T-cell (primary cell): ENCODE data around the gene CIITA. TPM values are rescaled to one million over a fixed set of nuclear protein-coding genes. Genes with fewer than 3 reads are reported as not detected.

Experiments
- ATAC-seq, 4 experiments: fragments of 200-7000 bp in 3 of 4; fragments of 150-1000 bp in 1 of 4; cut with Tn5 transposase; replicated peaks in 1 of 4; 1 replicate in 3 of 4; 2 replicates in 1 of 4; pipeline ENCODE4 v1.10.0; 2021; ENCODE audit warnings: moderate library complexity in 3 of 4, mild to moderate bottlenecking in 2 of 4, moderate number of reproducible peaks in 1 of 4
- CTCF ChIA-PET, 2 donors: fragments of 300-600 bp; sonication (Branson Sonifier 250); formaldehyde crosslinking; loops; one replicate each; lab custom pipeline; 2022; ENCODE audit warnings: antibody characterized with exemption in 2 of 2; lab: Charles Lee
- POLR2A ChIA-PET, 2 donors: fragments of 300-600 bp; sonication (Branson Sonifier 250); formaldehyde crosslinking; loops; one replicate each; lab custom pipeline; 2022; ENCODE audit warnings: antibody characterized with exemption in 2 of 2; lab: Charles Lee
- DNase-seq, 35 experiments: peaks; one replicate each; pipeline versions ENCODE4 v3.0.0 to v3.0.0-alpha.2; 2013 to 2023
- H3K27ac ChIP-seq: one replicate; pipeline ENCODE4 v1.5.1; 2013; ENCODE audit warnings: low read length
- H3K27me3 ChIP-seq, 2 experiments: replicated peaks in 1 of 2; 1 replicate in 1 of 2; 2 replicates in 1 of 2; pipeline versions ENCODE4 v1.6.1 to v1.7.0; 2013; ENCODE audit warnings: low read length in 1 of 2, mixed read lengths in 1 of 2; ENCODE audit not compliant: control insufficient read depth in 2 of 2, insufficient read depth in 2 of 2; ENCODE audit errors: extremely low read depth in 1 of 2
- H3K36me3 ChIP-seq, 2 donors: 1 replicate in 1 of 2; 2 replicates in 1 of 2; pipeline versions ENCODE4 v1.6.1 to v1.7.0; 2013; ENCODE audit warnings: low read length in 1 of 2; ENCODE audit not compliant: control insufficient read depth in 2 of 2, insufficient read depth in 1 of 2; ENCODE audit errors: extremely low read depth in 1 of 2
- H3K4me1 ChIP-seq, 2 experiments: 1 replicate in 1 of 2; 2 replicates in 1 of 2; pipeline versions ENCODE4 v1.6.1 to v1.7.0; 2013; ENCODE audit warnings: low read length in 2 of 2, mixed read lengths in 1 of 2; ENCODE audit not compliant: insufficient read depth in 2 of 2, control insufficient read depth in 1 of 2; ENCODE audit errors: extremely low read depth in 1 of 2
- H3K4me3 ChIP-seq, 2 donors: 1 replicate in 1 of 2; 2 replicates in 1 of 2; pipeline versions ENCODE4 v1.5.1 to v1.7.0; 2013; ENCODE audit warnings: mild to moderate bottlenecking in 2 of 2, low read length in 1 of 2, moderate library complexity in 1 of 2; ENCODE audit not compliant: control insufficient read depth in 1 of 2; ENCODE audit errors: extremely low read depth in 1 of 2
- H3K9me3 ChIP-seq: 2 replicates; pipeline ENCODE4 v1.7.0; 2013
- H3K27ac Mint-ChIP-seq, 2 donors: one replicate each; pipeline ENCODE4 v1.8.0; 2020 to 2021; ENCODE audit warnings: mild to moderate bottlenecking in 2 of 2, mixed read lengths in 2 of 2
- H3K27me3 Mint-ChIP-seq, 2 donors: one replicate each; pipeline ENCODE4 v1.8.0; 2021 to 2022; ENCODE audit warnings: mixed read lengths in 2 of 2
- H3K36me3 Mint-ChIP-seq: one replicate; pipeline ENCODE4 v1.8.0; 2021; ENCODE audit warnings: mixed read lengths
- H3K4me1 Mint-ChIP-seq, 3 donors: one replicate each; pipeline ENCODE4 v1.8.0; 2020 to 2022; ENCODE audit warnings: mixed read lengths in 3 of 3, mild to moderate bottlenecking in 1 of 3
- H3K4me3 Mint-ChIP-seq, 3 donors: one replicate each; pipeline ENCODE4 v1.8.0; 2020 to 2022; ENCODE audit warnings: mild to moderate bottlenecking in 3 of 3, mixed read lengths in 3 of 3, moderate library complexity in 3 of 3
- H3K9me3 Mint-ChIP-seq, 3 donors: one replicate each; pipeline ENCODE4 v1.8.0; 2020 to 2022; ENCODE audit warnings: mixed read lengths in 3 of 3
- WGBS: methylation state at CpG from one replicate; pipeline ENCODE4 v1.1.5; 2013; ENCODE audit warnings: missing lambda C conversion rate; ENCODE audit not compliant: insufficient coverage; 5-methylcytosine and 5-hydroxymethylcytosine counted together
- total RNA-seq, 35 experiments: library from RNA in 6 of 35; stranded (reverse) in 6 of 35; fragments of 120-200 nt in 1 of 35; gene quantifications; one replicate each; pipeline versions ENCODE4 v1.2.1 to v1.2.4 and lab custom pipeline; 2013 to 2026

The CIITA gene
- total RNA-seq, 5 donors from 2014 or later (not counting 1 experiment from before 2014, with no cell fraction given), result 10.5 to 36.7 (median 12.5) TPM

GRCh38 chr16:10870137-10870776, 6.7 kb upstream of the CIITA start:
- Mint-ChIP-seq H3K4me3 (no peak overlapping the region), H3K27ac (no peak overlapping the region), H3K36me3 (no peaks in the 10 kb centered on the region), H3K4me1 (peaks cover 32 to 56% (median 36%) of the 10 kb centered on the region in 3 donors), H3K9me3 (no peaks in the 10 kb centered on the region), H3K27me3 (peaks cover 22 to 29% of the 10 kb centered on the region in 2 donors)
- ATAC-seq, result no peak
- DNase-seq, result no peak
- ChIA-PET POLR2A (no interaction called here), CTCF (interaction anchor here in 1 of 2 donors (0.6 kb wide), 1 partner anchor 41 kb away, joined by 4 read pairs; no protein-coding TSS in a partner anchor)
- Histone ChIP-seq H3K9me3 (no peaks in the 10 kb centered on the region), H3K4me3 (no peak overlapping the region), H3K27ac (peak overlapping the region; percentile 51), H3K27me3 (no peaks in the 10 kb centered on the region), H3K36me3 (no peaks in the 10 kb centered on the region), H3K4me1 (peaks cover 0 to 49% of the 10 kb centered on the region in 2 experiments)
- 39% methylated on average over 3 of the region's 5 CpGs for WGBS

GRCh38 chr16:10870808-10871156, 6.2 kb upstream of the CIITA start:
- no peaks in the 10 kb centered on the region for H3K36me3 ChIP-seq
- H3K27me3 ChIP-seq, result no peaks in the 10 kb centered on the region
- peaks cover 32 to 60% (median 41%) of the 10 kb centered on the region in 3 donors for H3K4me1 Mint-ChIP-seq
- WGBS, result 37% methylated on average over 2 of the region's 5 CpGs
- peaks cover 27 to 34% of the 10 kb centered on the region in 2 donors for H3K27me3 Mint-ChIP-seq
- H3K9me3 Mint-ChIP-seq, result no peaks in the 10 kb centered on the region
- no peaks in the 10 kb centered on the region for H3K9me3 ChIP-seq
- peaks cover 0 to 55% of the 10 kb centered on the region in 2 experiments for H3K4me1 ChIP-seq
- H3K4me3 Mint-ChIP-seq, result no peak overlapping the region
- no peaks in the 10 kb centered on the region for H3K36me3 Mint-ChIP-seq
- no peak for ATAC-seq
- H3K4me3 ChIP-seq, result no peak overlapping the region
- H3K27ac Mint-ChIP-seq, result peak overlapping the region in 1 of 2 donors; percentile 33
- POLR2A ChIA-PET, result no interaction called here
- no peak for DNase-seq
- H3K27ac ChIP-seq, result peak overlapping the region; percentile 51
- CTCF ChIA-PET, result no interaction called here

- Histone ChIP-seq H3K36me3 (no peaks in the 10 kb centered on the region), H3K4me3 (no peak overlapping the region), H3K9me3 (no peaks in the 10 kb centered on the region), H3K4me1 (peaks cover 0 to 59% of the 10 kb centered on the region in 2 experiments), H3K27me3 (no peaks in the 10 kb centered on the region), H3K27ac (peak overlapping the region; percentile 51)
- ATAC-seq (peak; percentile 66 to 86 (median 78)), DNase-seq (peak in 13 of 35 experiments; percentile 10 to 59 (median 21))
- ChIA-PET CTCF (no interaction called here), POLR2A (no interaction called here)
- Mint-ChIP-seq H3K9me3 (no peaks in the 10 kb centered on the region), H3K36me3 (no peaks in the 10 kb centered on the region), H3K4me1 (peaks cover 33 to 64% (median 43%) of the 10 kb centered on the region in 3 donors), H3K4me3 (no peak overlapping the region), H3K27me3 (peaks cover 31 to 35% of the 10 kb centered on the region in 2 donors), H3K27ac (peak overlapping the region in 1 of 2 donors; percentile 51)
- WGBS, result 0% methylated on average over 5 of the region's 10 CpGs
These were observed 5.6 kb upstream of the CIITA start for GRCh38 chr16:10871157-10871991.

- peak overlapping the region; percentile 52 for H3K27ac ChIP-seq
- H3K27me3 ChIP-seq, result peaks cover 0 to 28% of the 10 kb centered on the region in 2 experiments
- POLR2A ChIA-PET, result interaction anchor here in 1 of 2 donors (0.5 kb wide), 1 partner anchor 706 kb away, joined by 5 read pairs; no protein-coding TSS in a partner anchor
- Mint-ChIP-seq H3K9me3 (no peaks in the 10 kb centered on the region), H3K4me1 (peaks cover 46 to 68% (median 50%) of the 10 kb centered on the region in 3 donors), H3K36me3 (no peaks in the 10 kb centered on the region), H3K4me3 (peak overlapping the region; percentile 84 to 93 (median 88)), H3K27me3 (peaks cover 44 to 56% of the 10 kb centered on the region in 2 donors), H3K27ac (peak overlapping the region; percentile 36 to 54)
- WGBS, result no CpG with 5 or more reads among the region's 2 CpGs
- DNase-seq (peak in 1 of 35 experiments; percentile 23), ATAC-seq (peak in 1 of 4 experiments; percentile 30)
- H3K9me3 ChIP-seq, result no peaks in the 10 kb centered on the region
- H3K4me1 ChIP-seq, result peaks cover 0 to 72% of the 10 kb centered on the region in 2 experiments
- peak overlapping the region in 1 of 2 donors; percentile 67 for H3K4me3 ChIP-seq
- CTCF ChIA-PET, result interaction anchor here in 1 of 2 donors (0.7 kb wide), 1 partner anchor 1379 kb away, joined by 3 read pairs; no protein-coding TSS in a partner anchor
- H3K36me3 ChIP-seq, result no peaks in the 10 kb centered on the region
These were observed 687 bp upstream of the CIITA start for GRCh38 chr16:10876315-10876714.

GRCh38 chr16:10877472-10877946, 507 bp downstream of the CIITA start:
- H3K4me1 Mint-ChIP-seq, result peaks cover 45 to 66% (median 49%) of the 10 kb centered on the region in 3 donors
- 17% methylated on average over 2 of the region's 8 CpGs for WGBS
- POLR2A ChIA-PET, result no interaction called here

GRCh38 chr16:10878328-10878643, 1.3 kb downstream of the CIITA start:
- Histone ChIP-seq H3K27me3 (peaks cover 0 to 28% of the 10 kb centered on the region in 2 experiments), H3K4me1 (peaks cover 0 to 66% of the 10 kb centered on the region in 2 experiments), H3K36me3 (no peaks in the 10 kb centered on the region), H3K4me3 (peak overlapping the region; percentile 67 to 86), H3K9me3 (no peaks in the 10 kb centered on the region), H3K27ac (no peak overlapping the region)
- ChIA-PET CTCF (interaction anchor here in 1 of 2 donors (1.2 kb wide), 1 partner anchor 36 kb away, joined by 3 read pairs; no protein-coding TSS in a partner anchor), POLR2A (interaction anchor here in 1 of 2 donors (0.6 kb wide), 1 partner anchor 356 kb away, joined by 8 read pairs; no protein-coding TSS in a partner anchor)
- H3K27me3 Mint-ChIP-seq, result peaks cover 40 to 49% of the 10 kb centered on the region in 2 donors
- no peaks in the 10 kb centered on the region for H3K36me3 Mint-ChIP-seq
- no peaks in the 10 kb centered on the region for H3K9me3 Mint-ChIP-seq
- peaks cover 45 to 64% (median 49%) of the 10 kb centered on the region in 3 donors for H3K4me1 Mint-ChIP-seq
- ATAC-seq (no peak), DNase-seq (no peak)
- H3K4me3 Mint-ChIP-seq, result peak overlapping the region; percentile 84 to 93 (median 88)
- H3K27ac Mint-ChIP-seq, result peak overlapping the region in 1 of 2 donors; percentile 28
- WGBS, result 6% methylated on average over 2 of the region's 4 CpGs

More at GRCh38 chr16:10877472-10877946, 507 bp downstream of the CIITA start:
- CTCF ChIA-PET, result interaction anchor here in 1 of 2 donors (0.6 to 1.2 kb wide), 2 partner anchors 37 to 652 kb away, joined by 3 to 6 read pairs; no protein-coding TSS in a partner anchor
- DNase-seq (no peak), ATAC-seq (peak in 1 of 4 experiments; percentile 14)
- peaks cover 0 to 66% of the 10 kb centered on the region in 2 experiments for H3K4me1 ChIP-seq
- Mint-ChIP-seq H3K36me3 (no peaks in the 10 kb centered on the region), H3K9me3 (no peaks in the 10 kb centered on the region), H3K4me3 (peak overlapping the region; percentile 84 to 93 (median 88)), H3K27me3 (peaks cover 45 to 55% of the 10 kb centered on the region in 2 donors), H3K27ac (peak overlapping the region; percentile 52 to 54)
- no peaks in the 10 kb centered on the region for H3K9me3 ChIP-seq
- H3K27ac ChIP-seq, result peak overlapping the region; percentile 52
- peak overlapping the region in 1 of 2 donors; percentile 67 for H3K4me3 ChIP-seq
- H3K36me3 ChIP-seq, result no peaks in the 10 kb centered on the region
- H3K27me3 ChIP-seq, result peaks cover 0 to 28% of the 10 kb centered on the region in 2 experiments
